Stimulated activated CD8-positive, alpha-beta memory T cell treated with anti-CD3 and anti-CD28 coated beads, Interleukin-4, amount 100 ng/mL, for 24 hours (primary cell): ENCODE results near the gene CD19.
"Not testable (repeated sequence)": the region's sequence is repeated elsewhere in the genome, so short reads cannot be mapped to it uniquely, and the experiment has no call there.

Experiments
- DNase-seq: peaks from one replicate; pipeline ENCODE4 v3.0.0-alpha.2; 2020; ENCODE audit warnings: low read depth

CD19 gene

GRCh38 chr16:28931801-28932225, at the start of gene CD19:
CD19 (plus strand) TSS chr16:28931971; CDS start chr16:28932001, 30 bp downstream.
- no peak for DNase-seq

- DNase-seq: no peak
Observed at GRCh38 chr16:28882551-28883160, 49.1 kb upstream of the CD19 start.

- DNase-seq: no peak
Observed at GRCh38 chr16:28883221-28883996, 48.4 kb upstream of the CD19 start.

GRCh38 chr16:28884045-28884444, 47.7 kb upstream of the CD19 start:
- no peak for DNase-seq

- no peak for DNase-seq
Observed at GRCh38 chr16:28886945-28887344, 44.8 kb upstream of the CD19 start.

GRCh38 chr16:28890355-28890754, 41.4 kb upstream of the CD19 start:
- not testable (repeated sequence) for DNase-seq

GRCh38 chr16:28891964-28892890, 39.5 kb upstream of the CD19 start:
- DNase-seq: no peak

GRCh38 chr16:28893291-28893690, 38.5 kb upstream of the CD19 start:
- no peak for DNase-seq

GRCh38 chr16:28895609-28896008, 36.2 kb upstream of the CD19 start:
- no peak for DNase-seq

- DNase-seq: no peak
Observed at GRCh38 chr16:28897826-28898225, 33.9 kb upstream of the CD19 start.

- DNase-seq: no peak
Observed at GRCh38 chr16:28898266-28898665, 33.5 kb upstream of the CD19 start.

- no peak for DNase-seq
Observed at GRCh38 chr16:28898942-28899341, 32.8 kb upstream of the CD19 start.

GRCh38 chr16:28899882-28900590, 31.7 kb upstream of the CD19 start:
- DNase-seq: no peak

GRCh38 chr16:28900601-28901000, 31.2 kb upstream of the CD19 start:
- DNase-seq: no peak

GRCh38 chr16:28901862-28902261, 29.9 kb upstream of the CD19 start:
- DNase-seq: no peak

GRCh38 chr16:28902909-28903308, 28.9 kb upstream of the CD19 start:
- no peak for DNase-seq

GRCh38 chr16:28903344-28904042, 28.3 kb upstream of the CD19 start:
- DNase-seq: no peak

GRCh38 chr16:28904363-28904762, 27.4 kb upstream of the CD19 start:
- DNase-seq: no peak

- no peak for DNase-seq
Observed at GRCh38 chr16:28904828-28905227, 26.9 kb upstream of the CD19 start.

GRCh38 chr16:28905229-28905754, 26.5 kb upstream of the CD19 start:
- DNase-seq: no peak

- DNase-seq: no peak
Observed at GRCh38 chr16:28905800-28906372, 25.9 kb upstream of the CD19 start.
